GM21619 (cell line): ENCODE data around the gene PPM1N.

Source experiments
- ATAC-seq: cut with Tn5 transposase; IDR thresholded peaks from one replicate; pipeline ENCODE4 v1.9.1; 2021; ENCODE audit not compliant: unreplicated experiment

Gene PPM1N, protein sequence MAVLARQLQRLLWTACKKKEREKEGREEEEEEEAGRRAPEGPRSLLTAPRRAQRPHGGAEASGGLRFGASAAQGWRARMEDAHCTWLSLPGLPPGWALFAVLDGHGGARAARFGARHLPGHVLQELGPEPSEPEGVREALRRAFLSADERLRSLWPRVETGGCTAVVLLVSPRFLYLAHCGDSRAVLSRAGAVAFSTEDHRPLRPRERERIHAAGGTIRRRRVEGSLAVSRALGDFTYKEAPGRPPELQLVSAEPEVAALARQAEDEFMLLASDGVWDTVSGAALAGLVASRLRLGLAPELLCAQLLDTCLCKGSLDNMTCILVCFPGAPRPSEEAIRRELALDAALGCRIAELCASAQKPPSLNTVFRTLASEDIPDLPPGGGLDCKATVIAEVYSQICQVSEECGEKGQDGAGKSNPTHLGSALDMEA

GRCh38 chr19:45498411-45499195 is at the start of gene PPM1N:
TSS of gene PPM1N (plus strand) at chr19:45498443. CDS start at chr19:45498473, 30 bp downstream.
- ATAC-seq: no peak

DNA sequence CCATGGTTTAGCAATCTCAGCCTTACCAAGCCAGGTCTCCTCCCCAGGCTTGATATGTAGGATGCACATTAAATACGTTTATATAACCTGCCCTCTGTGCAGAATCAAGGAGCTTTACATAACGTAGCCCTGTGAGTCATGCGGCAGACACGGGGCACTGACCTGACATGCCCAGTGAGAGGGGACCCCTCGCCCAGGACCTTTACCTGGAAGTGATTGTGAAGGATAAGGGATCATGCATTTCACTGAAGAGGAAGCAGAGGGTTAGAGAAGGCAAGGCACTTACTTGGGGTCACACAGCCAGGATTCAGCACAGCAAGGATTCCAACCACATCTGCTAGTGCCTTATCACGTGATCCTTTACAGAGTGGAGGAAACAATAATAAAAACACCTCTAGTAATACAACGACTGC is 49.4 kb upstream of the PPM1N start:
- ATAC-seq: no peak

GRCh38 chr19:45450012-45450333 is 48.3 kb upstream of the PPM1N start:
- ATAC-seq: no peak

GRCh38 chr19:45451131-45451849 is 47.0 kb upstream of the PPM1N start:
- ATAC-seq: no peak

- no peak for ATAC-seq
Measured at GRCh38 chr19:45451850-45452387, 46.3 kb upstream of the PPM1N start.

DNA sequence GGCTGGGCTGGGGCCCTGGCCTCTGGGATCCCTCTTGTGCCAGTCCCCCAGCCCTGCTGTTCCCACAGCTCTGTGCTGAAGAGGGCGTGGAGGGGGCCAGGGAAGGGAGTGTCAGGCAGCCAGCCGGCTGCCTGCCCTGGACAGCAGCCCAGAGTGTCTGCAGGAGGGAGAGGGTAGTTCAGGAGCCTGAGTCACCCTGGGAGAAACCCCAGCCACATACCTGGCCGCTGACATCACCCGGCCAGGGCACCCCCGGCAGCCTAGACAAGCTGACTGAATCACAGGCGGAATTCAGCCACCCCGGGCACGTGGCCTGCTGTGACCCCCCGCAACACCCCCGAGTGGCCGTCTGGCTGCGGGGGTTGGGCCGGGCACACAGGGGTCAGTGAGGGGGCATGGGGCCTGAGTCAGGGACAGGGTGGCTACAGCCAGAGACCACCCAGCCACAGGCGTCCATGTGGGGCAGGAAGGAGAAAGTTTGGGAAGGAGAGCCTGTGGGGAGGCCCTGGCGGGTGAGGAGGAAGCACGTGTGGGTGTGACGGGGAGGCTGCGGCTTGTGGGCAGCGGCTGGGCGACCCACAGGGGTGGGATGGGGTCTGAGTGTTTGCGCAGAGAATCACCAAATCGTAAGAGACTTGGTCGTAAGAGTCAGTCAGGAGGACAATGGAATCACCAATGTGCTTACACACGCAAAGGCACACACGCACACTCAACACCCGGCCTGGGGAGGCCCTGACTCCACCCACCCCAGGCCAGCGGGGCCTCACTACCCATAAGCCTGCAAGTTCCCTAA is 42.3 kb upstream of the PPM1N start:
- ATAC-seq: no peak

GRCh38 chr19:45456500-45456815 is 41.8 kb upstream of the PPM1N start:
- ATAC-seq: no peak

GRCh38 chr19:45457776-45458175 is 40.5 kb upstream of the PPM1N start:
- no peak for ATAC-seq

- ATAC-seq: no peak
Measured at GRCh38 chr19:45460807-45461347, 37.4 kb upstream of the PPM1N start.

DNA sequence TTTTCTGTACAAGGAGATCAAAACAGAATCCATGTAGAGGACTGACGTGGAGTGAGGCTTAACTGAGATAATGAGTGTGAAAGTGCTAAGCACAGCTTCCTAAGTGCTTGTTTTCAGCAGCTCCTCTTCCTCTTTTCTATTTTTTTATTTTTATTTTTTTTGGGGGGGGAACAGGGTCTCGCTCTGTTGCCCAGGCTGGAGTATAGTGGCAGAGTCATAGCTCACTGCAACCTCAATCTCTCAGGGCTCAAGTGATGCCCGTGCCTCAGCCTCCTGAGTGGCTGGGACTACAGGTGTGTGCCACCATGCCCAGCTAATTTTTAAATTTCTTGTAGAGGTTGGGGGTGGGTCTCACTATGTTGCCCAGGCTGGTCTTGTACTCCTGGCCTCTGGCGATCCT is 36.1 kb upstream of the PPM1N start:
- ATAC-seq: no peak

DNA sequence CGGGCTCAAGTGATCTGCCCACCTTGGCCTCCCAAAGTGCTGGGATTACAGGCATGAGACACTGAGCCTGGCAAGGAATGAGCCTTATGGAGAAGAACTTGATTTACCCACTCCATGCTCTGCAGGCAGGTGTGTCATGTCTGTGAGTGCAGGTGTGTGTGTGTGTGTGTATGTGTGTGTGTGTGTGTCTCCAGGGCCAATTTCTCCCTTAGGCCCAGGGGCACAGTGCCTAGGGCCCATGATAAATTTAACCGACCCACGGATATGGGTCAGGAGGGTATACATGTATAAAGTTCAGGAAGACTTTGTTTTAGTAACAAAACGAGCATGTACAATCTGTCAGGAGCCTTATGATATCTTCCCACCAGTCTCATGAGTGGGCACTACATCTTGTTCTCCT is 35.0 kb upstream of the PPM1N start:
- no peak for ATAC-seq

DNA sequence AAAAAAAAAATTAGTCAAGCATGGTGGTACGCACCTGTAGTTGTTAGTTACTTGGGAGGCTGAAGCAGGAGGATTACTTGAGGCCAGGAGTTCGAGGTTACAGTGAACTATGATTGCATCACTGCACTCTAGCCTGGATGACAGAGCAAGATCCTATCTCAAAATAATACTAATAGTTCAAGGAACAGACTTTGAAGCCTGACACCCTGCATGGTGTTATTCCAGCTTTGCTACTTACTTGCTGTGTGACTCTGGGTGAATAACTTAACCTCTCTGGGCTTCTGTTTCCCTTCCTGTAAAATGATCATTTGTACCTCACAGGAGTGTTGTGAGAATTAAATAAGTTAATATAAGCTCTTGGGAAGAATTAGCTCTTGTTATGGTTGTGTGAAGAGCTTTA is 34.0 kb upstream of the PPM1N start:
- no peak for ATAC-seq

DNA sequence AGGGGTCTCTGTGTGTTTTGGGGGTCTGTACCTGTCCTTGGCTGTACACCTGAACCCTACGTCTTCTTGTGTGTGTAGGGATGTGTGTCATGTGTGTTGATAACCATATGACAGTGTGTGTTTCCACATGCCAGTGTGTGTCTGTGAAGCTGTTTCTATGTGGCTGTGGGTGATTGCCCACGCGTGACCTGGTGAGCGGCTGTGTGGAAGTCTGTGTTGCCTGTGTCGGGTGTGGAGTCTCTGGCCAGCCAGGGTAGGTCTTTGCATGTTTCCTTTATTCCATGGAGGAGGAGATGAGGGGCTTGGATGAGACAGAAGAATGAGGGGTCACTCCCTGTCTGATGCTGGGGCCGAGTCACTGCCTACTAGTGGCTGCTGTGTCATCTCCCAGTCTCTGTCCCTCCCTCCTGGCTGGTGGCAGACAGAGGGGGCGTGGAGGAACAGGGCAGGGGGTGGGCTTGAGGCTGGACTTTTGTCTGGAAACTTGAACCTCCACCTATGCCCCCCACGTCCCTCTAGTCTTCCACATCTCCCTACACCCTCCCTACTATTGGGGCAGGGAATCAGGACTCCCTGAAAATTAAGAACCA is 33.3 kb upstream of the PPM1N start:
- no peak for ATAC-seq

DNA sequence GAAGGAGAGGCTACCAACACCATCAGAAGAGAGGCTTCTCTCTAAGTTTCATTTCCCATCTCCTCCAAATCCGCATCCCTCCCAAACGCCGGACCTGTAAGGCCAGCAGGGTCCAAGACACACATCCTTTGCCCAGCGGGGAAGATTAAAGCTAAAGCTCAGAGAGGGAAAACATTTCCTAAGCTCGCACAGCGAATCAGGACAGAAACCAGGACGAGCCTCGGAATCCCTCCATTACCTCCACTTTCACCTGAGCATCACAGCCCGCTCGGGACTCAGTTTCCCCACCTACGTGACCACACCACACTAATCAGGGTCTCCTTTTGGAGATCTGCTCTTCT is 31.2 kb upstream of the PPM1N start:
- no peak for ATAC-seq

DNA sequence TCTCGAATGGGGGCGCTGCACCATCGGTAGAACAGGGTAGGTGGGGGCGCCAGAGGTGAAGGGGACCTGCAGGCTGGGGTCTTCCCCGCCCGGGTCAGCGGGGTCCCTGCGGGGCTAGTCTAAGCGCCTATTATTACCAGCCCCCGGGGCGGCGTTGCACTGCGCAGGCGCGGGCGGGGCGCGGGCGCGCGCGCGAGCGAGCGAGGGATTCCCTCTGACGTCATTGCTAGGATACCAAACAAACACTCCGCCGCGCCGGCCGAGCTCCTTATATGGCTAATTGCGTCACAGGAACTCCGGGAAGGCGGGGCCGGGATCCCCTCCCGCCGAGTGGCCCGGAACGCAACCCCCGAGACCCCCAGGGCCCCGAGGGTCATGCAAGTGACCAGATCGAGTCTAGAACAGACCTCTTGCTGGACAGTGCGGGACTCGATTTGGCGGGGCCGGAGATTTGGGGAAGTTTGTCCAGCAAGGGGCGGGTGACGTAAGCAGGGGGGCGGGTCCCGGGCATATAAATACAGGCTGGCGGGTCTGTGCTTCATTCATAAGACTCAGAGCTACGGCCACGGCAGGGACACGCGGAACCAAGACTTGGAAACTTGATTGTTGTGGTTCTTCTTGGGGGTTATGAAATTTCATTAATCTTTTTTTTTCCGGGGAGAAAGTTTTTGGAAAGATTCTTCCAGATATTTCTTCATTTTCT is 30.6 kb upstream of the PPM1N start, which contains the start of gene FOSB:
FOSB (plus strand) TSS at position 541 of the 703 bp plus-strand sequence. CDS start 591 bp downstream, outside the sequence.
- peak; percentile 36 for ATAC-seq

- no peak for ATAC-seq
Measured at GRCh38 chr19:45468159-45468651, 30.0 kb upstream of the PPM1N start.

GRCh38 chr19:45468803-45469131 is 29.5 kb upstream of the PPM1N start:
- no peak for ATAC-seq

GRCh38 chr19:45469132-45469944 is 28.9 kb upstream of the PPM1N start:
- ATAC-seq: peak; percentile 45
